ENCODE results near the gene BCAS2.

The BCAS2 gene

DNA sequence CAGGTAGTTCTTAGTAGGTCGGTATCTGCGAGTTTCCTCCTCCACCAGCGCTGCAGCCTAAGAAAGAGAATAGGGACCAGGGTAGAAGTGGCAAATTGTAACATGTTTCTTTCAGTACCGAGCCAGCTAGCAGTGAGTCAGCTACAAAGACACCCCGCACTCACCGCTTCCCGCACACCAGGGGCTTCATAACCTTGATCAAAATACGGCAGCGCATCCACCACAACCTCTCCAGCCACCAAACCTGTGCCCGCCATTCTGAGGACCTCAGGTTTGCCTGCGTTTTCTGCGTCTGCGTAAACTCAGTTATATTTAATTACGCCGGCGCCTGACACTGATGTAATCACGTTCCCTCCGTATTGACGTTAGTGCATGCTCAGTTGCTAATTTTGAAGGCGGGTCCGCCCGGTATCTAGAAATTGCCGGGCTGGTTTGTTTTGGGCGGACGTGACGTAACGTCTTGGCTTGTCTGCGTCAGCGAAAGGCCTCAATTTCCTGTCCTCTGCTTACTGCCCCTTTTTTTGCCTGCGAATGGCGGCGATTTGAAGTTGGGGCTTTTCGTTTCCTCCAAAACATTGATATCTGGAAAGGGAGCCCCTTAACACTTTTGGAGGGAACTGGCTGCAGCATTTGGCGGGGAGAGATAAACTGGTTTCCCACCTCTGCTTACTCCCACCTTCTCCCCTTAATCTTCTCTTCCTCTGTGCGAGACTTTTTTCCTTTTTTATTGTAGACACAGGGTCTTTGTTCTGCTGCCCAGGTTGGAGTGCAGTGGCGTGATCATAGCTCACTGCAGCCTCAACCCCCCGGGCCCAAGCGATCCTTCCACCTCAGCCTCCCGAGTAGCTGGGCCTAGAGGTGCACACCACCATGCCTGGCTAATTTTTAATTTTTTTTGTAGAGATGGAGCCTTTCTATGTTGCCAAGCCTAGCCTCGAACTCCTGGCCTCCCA is at the start of gene BCAS2:
BCAS2 (minus strand) TSS at position 281 of the 953 bp plus-strand sequence; CDS start at position 257, 24 bp downstream.
- H3K4me1 ChIP-seq (ENCODE audit: control insufficient read depth, insufficient read depth, low read length, unreplicated experiment) = peaks cover 21% of the 10 kb centered on the region
- H3K4me3 ChIP-seq (ENCODE audit: low read depth, low read length) = peak within 1 kb of the TSS; percentile 97
- H3K36me3 ChIP-seq (ENCODE audit: insufficient read depth, low read length) = peaks cover 8% of the 10 kb centered on the region
- H3K79me2 ChIP-seq (ENCODE audit: control insufficient read depth, insufficient read depth, low read length, unreplicated experiment) = peaks cover 26% of the 10 kb centered on the region
- H3K27ac ChIP-seq (ENCODE audit: low read depth, low read length) = peak within 1 kb of the TSS; percentile 64
- H2AFZ ChIP-seq (ENCODE audit: low read length, unreplicated experiment) = peak within 1 kb of the TSS; percentile 99
- no peaks in the 10 kb centered on the region for H3K27me3 ChIP-seq (ENCODE audit: insufficient read depth, low read length)

DNA sequence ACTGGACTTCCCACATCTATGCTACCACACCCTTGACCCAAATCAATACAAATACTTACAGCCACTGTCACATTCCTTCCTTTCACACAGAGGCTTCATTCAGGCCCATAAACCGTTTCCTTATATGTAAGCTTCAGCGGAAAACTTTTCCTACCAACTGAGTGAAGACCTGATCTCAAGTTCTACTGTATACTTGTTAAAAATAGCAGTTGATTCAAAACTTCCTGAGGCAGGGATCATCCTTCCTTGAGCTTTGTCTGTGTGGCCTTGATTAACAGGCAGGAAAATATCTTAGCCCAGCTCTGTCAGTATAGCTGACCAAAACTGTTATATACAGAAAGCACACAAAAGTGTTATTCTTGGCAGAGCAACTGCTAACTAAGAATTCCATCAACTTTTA is 45.7 kb upstream of the BCAS2 start:
- H3K27me3 ChIP-seq (ENCODE audit: insufficient read depth, low read length) = no peaks in the 10 kb centered on the region
- H2AFZ ChIP-seq (ENCODE audit: low read length, unreplicated experiment) = no peak overlapping the region
- H3K4me3 ChIP-seq (ENCODE audit: low read depth, low read length) = no peak overlapping the region
- H3K79me2 ChIP-seq (ENCODE audit: control insufficient read depth, insufficient read depth, low read length, unreplicated experiment) = no peaks in the 10 kb centered on the region
- H3K4me1 ChIP-seq (ENCODE audit: control insufficient read depth, insufficient read depth, low read length, unreplicated experiment) = no peaks in the 10 kb centered on the region
- no peaks in the 10 kb centered on the region for H3K36me3 ChIP-seq (ENCODE audit: insufficient read depth, low read length)
- H3K27ac ChIP-seq (ENCODE audit: low read depth, low read length) = no peak overlapping the region

DNA sequence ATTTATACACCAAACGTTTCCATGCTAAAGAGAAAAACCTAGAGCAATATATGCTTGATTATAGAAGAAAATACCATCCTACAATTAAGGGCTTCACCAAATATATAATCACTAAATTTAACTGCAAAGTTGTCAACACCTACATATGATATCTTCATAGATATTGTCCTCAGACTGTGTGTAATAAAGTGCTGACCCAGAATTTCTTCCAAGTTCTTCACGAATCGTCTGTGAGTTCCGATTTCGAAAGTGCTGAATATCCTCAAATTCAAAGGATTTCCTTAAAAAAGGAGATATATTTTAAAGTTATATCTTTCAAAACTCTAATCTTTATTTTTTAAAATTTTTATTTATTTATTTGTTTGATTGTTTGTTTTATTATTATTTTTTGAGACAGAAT is 41.9 kb upstream of the BCAS2 start:
- Histone ChIP-seq H3K4me3 (ENCODE audit: low read depth, low read length) (no peak overlapping the region), H3K4me1 (ENCODE audit: control insufficient read depth, insufficient read depth, low read length, unreplicated experiment) (no peaks in the 10 kb centered on the region), H3K27ac (ENCODE audit: low read depth, low read length) (no peak overlapping the region), H3K36me3 (ENCODE audit: insufficient read depth, low read length) (no peaks in the 10 kb centered on the region), H3K27me3 (ENCODE audit: insufficient read depth, low read length) (no peaks in the 10 kb centered on the region), H2AFZ (ENCODE audit: low read length, unreplicated experiment) (no peak overlapping the region), H3K79me2 (ENCODE audit: control insufficient read depth, insufficient read depth, low read length, unreplicated experiment) (no peaks in the 10 kb centered on the region)

DNA sequence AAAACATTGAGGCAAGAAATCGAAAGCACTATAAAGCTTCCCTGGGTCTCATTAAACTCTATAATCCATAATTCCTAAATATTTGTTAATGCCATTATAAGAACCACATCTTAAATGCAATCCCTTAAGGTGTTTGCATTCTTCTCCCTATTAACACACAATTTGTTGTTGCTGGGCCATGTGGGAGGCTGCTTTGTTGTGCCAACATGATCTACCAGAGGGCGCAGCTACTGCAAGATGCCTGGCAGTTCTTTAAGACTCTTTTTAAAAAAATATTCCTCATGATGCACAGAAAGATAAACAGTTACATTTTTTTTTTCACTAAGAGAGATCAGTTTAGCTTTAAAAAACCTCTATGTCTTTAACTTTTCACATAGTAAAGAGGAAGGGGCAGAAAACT is 39.0 kb upstream of the BCAS2 start:
- Histone ChIP-seq H3K27me3 (ENCODE audit: insufficient read depth, low read length) (no peaks in the 10 kb centered on the region), H3K4me1 (ENCODE audit: control insufficient read depth, insufficient read depth, low read length, unreplicated experiment) (no peaks in the 10 kb centered on the region), H3K4me3 (ENCODE audit: low read depth, low read length) (no peak overlapping the region), H3K79me2 (ENCODE audit: control insufficient read depth, insufficient read depth, low read length, unreplicated experiment) (no peaks in the 10 kb centered on the region), H3K36me3 (ENCODE audit: insufficient read depth, low read length) (no peaks in the 10 kb centered on the region), H2AFZ (ENCODE audit: low read length, unreplicated experiment) (no peak overlapping the region), H3K27ac (ENCODE audit: low read depth, low read length) (no peak overlapping the region)

DNA sequence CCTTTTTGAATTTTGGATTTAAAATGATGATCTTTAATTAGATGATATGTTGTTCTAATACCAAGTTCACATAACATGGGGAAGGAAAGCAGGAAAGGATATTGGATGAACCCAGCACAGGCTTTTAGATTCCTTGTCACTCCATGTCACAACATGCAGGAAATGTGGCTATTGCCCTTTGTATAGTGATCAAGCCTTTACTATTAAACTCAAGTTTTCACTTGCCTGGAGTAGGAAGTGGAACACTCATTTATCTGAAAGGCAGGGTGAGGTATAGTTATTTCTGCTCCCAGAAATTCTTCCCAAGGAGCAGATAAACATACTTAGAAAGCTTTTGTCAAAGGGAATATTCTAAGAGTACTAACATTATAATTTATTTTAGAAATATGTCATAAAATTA is 37.2 kb upstream of the BCAS2 start:
- no peaks in the 10 kb centered on the region for H3K36me3 ChIP-seq (ENCODE audit: insufficient read depth, low read length)
- no peaks in the 10 kb centered on the region for H3K79me2 ChIP-seq (ENCODE audit: control insufficient read depth, insufficient read depth, low read length, unreplicated experiment)
- no peak overlapping the region for H3K4me3 ChIP-seq (ENCODE audit: low read depth, low read length)
- no peaks in the 10 kb centered on the region for H3K4me1 ChIP-seq (ENCODE audit: control insufficient read depth, insufficient read depth, low read length, unreplicated experiment)
- no peaks in the 10 kb centered on the region for H3K27me3 ChIP-seq (ENCODE audit: insufficient read depth, low read length)
- no peak overlapping the region for H2AFZ ChIP-seq (ENCODE audit: low read length, unreplicated experiment)
- H3K27ac ChIP-seq (ENCODE audit: low read depth, low read length) = no peak overlapping the region

DNA sequence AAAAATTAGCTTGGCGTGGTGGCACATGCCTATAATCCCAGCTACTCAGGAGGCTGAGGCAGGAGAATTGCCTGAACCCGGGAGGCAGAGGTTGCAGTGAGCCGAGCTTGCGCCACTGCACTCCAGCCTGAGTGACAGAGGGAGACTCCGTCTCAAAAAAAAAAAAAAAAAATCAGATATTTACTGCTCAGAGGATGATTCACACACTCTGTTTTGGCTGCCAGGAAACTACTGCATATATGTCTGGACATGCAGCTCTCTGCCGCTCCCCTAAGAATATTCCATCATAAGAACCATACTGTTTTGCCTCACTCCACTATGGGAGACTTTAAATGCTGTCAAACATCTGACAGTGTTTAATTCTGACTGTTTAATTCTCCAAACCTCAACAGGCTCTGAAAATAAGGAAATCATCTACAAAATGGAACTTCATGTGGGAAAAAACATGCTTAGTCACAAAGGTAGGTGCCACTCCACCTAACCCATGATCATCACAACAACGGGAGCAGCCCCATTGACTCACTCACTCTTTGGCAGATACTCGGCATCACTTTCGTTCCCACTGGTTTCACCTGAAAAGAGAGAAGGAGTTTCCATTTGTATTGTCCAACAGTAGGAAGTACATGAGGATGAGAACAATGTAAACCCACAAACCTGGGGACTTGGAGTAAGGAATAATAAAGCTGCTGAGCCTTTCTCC is 29.3 kb upstream of the BCAS2 start:
- no peaks in the 10 kb centered on the region for H3K79me2 ChIP-seq (ENCODE audit: control insufficient read depth, insufficient read depth, low read length, unreplicated experiment)
- no peak overlapping the region for H2AFZ ChIP-seq (ENCODE audit: low read length, unreplicated experiment)
- no peak overlapping the region for H3K27ac ChIP-seq (ENCODE audit: low read depth, low read length)
- no peak overlapping the region for H3K4me3 ChIP-seq (ENCODE audit: low read depth, low read length)
- no peaks in the 10 kb centered on the region for H3K4me1 ChIP-seq (ENCODE audit: control insufficient read depth, insufficient read depth, low read length, unreplicated experiment)
- no peaks in the 10 kb centered on the region for H3K27me3 ChIP-seq (ENCODE audit: insufficient read depth, low read length)
- H3K36me3 ChIP-seq (ENCODE audit: insufficient read depth, low read length) = no peaks in the 10 kb centered on the region

DNA sequence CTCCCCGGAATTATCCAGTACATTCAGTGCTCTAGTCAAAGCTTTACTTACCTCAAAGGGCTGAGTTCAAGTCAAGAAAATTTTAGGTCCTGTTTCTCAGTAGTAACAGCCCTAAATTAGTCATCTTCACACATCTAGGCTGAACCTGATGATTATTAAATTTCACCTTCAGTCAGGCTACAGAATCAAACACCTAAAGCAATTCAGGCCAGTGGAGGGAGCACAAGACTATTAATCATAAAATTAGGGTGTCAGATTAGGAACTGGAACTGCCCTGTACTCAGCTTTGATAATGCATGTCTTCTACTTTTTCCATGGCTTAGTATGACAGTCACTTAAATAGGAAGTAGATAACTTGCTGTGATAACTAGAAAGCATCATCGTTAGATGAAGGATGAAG is 28.4 kb upstream of the BCAS2 start:
- Histone ChIP-seq H2AFZ (ENCODE audit: low read length, unreplicated experiment) (no peak overlapping the region), H3K27me3 (ENCODE audit: insufficient read depth, low read length) (no peaks in the 10 kb centered on the region), H3K79me2 (ENCODE audit: control insufficient read depth, insufficient read depth, low read length, unreplicated experiment) (no peaks in the 10 kb centered on the region), H3K4me3 (ENCODE audit: low read depth, low read length) (no peak overlapping the region), H3K27ac (ENCODE audit: low read depth, low read length) (no peak overlapping the region), H3K4me1 (ENCODE audit: control insufficient read depth, insufficient read depth, low read length, unreplicated experiment) (no peaks in the 10 kb centered on the region), H3K36me3 (ENCODE audit: insufficient read depth, low read length) (no peaks in the 10 kb centered on the region)

DNA sequence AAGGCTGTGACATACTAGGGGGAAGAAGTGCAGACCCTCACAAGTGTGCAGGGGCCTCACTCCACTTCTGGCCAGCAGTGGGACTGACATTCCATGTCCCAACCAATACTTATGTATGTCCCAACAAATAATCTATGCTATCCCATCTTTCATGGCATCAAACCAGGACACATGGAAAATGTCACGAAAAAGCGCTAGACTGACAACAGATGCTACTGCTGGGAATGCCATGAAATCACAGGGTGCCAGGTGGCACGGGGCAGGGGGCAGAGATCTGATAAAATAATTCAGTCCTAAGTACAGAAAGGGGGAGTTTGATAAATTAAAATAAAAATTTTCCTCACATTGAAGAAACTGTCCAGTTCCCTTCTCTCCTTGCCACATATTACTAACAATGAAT is 27.6 kb upstream of the BCAS2 start:
- no peak overlapping the region for H3K4me3 ChIP-seq (ENCODE audit: low read depth, low read length)
- no peaks in the 10 kb centered on the region for H3K36me3 ChIP-seq (ENCODE audit: insufficient read depth, low read length)

DNA sequence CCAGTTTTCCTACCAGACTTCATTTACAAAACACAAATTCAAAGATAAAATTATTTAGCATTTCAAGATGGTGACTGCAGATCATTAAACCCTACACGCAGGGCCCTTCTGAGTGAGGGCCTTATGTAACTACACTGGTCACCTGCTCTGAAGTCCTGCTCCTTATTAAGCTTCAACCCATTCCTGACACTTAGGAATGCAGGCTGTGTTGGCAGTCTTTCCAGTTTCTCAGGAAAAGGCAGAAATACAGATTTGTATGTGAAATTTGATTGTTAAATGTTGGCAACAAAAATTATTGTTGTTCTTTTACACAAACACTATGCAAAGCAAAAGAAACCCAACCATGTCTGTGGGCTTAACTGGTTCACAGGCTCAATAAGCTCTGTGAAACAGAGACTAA is 25.8 kb upstream of the BCAS2 start:
- no peaks in the 10 kb centered on the region for H3K79me2 ChIP-seq (ENCODE audit: control insufficient read depth, insufficient read depth, low read length, unreplicated experiment)
- no peaks in the 10 kb centered on the region for H3K4me1 ChIP-seq (ENCODE audit: control insufficient read depth, insufficient read depth, low read length, unreplicated experiment)
- no peak overlapping the region for H3K27ac ChIP-seq (ENCODE audit: low read depth, low read length)
- H3K27me3 ChIP-seq (ENCODE audit: insufficient read depth, low read length) = no peaks in the 10 kb centered on the region
- H3K4me3 ChIP-seq (ENCODE audit: low read depth, low read length) = no peak overlapping the region
- H3K36me3 ChIP-seq (ENCODE audit: insufficient read depth, low read length) = no peaks in the 10 kb centered on the region
- no peak overlapping the region for H2AFZ ChIP-seq (ENCODE audit: low read length, unreplicated experiment)

More for the DNA sequence above, 27.6 kb upstream of the BCAS2 start:
- Histone ChIP-seq H2AFZ (ENCODE audit: low read length, unreplicated experiment) (no peak overlapping the region), H3K27me3 (ENCODE audit: insufficient read depth, low read length) (no peaks in the 10 kb centered on the region), H3K79me2 (ENCODE audit: control insufficient read depth, insufficient read depth, low read length, unreplicated experiment) (no peaks in the 10 kb centered on the region), H3K4me1 (ENCODE audit: control insufficient read depth, insufficient read depth, low read length, unreplicated experiment) (no peaks in the 10 kb centered on the region), H3K27ac (ENCODE audit: low read depth, low read length) (no peak overlapping the region)

DNA sequence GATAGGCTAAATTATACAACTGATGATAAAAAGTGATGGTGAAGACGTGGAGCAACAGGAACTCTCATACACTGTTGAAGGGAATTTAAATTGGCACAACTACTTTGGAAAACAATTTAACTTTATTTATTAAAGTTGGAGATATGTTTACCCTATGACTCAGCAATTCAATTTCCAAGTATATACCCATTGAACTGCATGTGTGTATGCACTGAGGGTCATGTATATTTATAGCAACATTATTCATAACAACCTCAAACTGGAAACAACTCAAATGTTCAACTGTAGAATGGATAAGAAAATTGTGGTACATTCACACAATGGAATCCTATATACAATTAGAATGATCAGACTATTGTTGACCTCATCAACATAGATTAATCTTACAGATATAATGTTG is 16.5 kb upstream of the BCAS2 start:
- Histone ChIP-seq H2AFZ (ENCODE audit: low read length, unreplicated experiment) (peak overlapping the region; percentile 5), H3K79me2 (ENCODE audit: control insufficient read depth, insufficient read depth, low read length, unreplicated experiment) (no peaks in the 10 kb centered on the region), H3K27ac (ENCODE audit: low read depth, low read length) (peak overlapping the region; percentile 10; the same call in 1 of the 2 replicates), H3K27me3 (ENCODE audit: insufficient read depth, low read length) (no peaks in the 10 kb centered on the region), H3K36me3 (ENCODE audit: insufficient read depth, low read length) (no peaks in the 10 kb centered on the region), H3K4me1 (ENCODE audit: control insufficient read depth, insufficient read depth, low read length, unreplicated experiment) (peaks cover 7% of the 10 kb centered on the region), H3K4me3 (ENCODE audit: low read depth, low read length) (no peak overlapping the region)

DNA sequence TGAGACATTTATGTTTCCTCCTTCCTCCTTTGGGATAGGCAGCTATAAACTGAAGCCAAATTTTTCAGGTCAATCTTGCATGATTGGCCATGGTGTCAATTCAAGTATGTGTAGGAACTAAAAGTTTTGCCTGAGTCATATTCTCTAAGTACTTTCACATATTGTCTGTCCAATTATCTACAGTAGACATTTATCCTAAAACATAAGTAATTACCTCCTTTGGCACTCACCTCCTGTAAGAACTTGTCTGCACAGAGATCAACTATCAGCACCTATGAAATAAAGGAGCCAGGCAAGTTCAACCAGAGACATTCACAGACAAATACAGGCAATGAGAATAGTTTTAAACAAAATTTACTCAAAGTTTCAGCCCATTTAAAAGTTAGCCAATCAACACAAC is 14.2 kb upstream of the BCAS2 start:
- Histone ChIP-seq H2AFZ (ENCODE audit: low read length, unreplicated experiment) (no peak overlapping the region), H3K79me2 (ENCODE audit: control insufficient read depth, insufficient read depth, low read length, unreplicated experiment) (no peaks in the 10 kb centered on the region), H3K36me3 (ENCODE audit: insufficient read depth, low read length) (no peaks in the 10 kb centered on the region), H3K27me3 (ENCODE audit: insufficient read depth, low read length) (no peaks in the 10 kb centered on the region), H3K4me3 (ENCODE audit: low read depth, low read length) (no peak overlapping the region), H3K27ac (ENCODE audit: low read depth, low read length) (no peak overlapping the region), H3K4me1 (ENCODE audit: control insufficient read depth, insufficient read depth, low read length, unreplicated experiment) (peaks cover 7% of the 10 kb centered on the region)

All from ACC112 (cell line).